ENCODE results near the gene SDHA. TPM values are rescaled to one million over a fixed set of nuclear protein-coding genes. Genes with fewer than 3 reads are reported as not detected.
A peak's percentile ranks its signal among the peaks of the same experiment; 100 is the strongest.
"Not testable (repeated sequence)": the region's sequence is repeated elsewhere in the genome, so short reads cannot be mapped to it uniquely, and the experiment has no call there.

SDHA gene
- 100 to 1,000 TPM; 130 to 137 TPM for total RNA-seq
- polyA plus RNA-seq: 100 to 1,000 TPM; 160 to 200 (median 165) TPM
- 17.6 to 42.3 (median 29.6) reads per million in 6 experiments for total RNA-seq

DNA sequence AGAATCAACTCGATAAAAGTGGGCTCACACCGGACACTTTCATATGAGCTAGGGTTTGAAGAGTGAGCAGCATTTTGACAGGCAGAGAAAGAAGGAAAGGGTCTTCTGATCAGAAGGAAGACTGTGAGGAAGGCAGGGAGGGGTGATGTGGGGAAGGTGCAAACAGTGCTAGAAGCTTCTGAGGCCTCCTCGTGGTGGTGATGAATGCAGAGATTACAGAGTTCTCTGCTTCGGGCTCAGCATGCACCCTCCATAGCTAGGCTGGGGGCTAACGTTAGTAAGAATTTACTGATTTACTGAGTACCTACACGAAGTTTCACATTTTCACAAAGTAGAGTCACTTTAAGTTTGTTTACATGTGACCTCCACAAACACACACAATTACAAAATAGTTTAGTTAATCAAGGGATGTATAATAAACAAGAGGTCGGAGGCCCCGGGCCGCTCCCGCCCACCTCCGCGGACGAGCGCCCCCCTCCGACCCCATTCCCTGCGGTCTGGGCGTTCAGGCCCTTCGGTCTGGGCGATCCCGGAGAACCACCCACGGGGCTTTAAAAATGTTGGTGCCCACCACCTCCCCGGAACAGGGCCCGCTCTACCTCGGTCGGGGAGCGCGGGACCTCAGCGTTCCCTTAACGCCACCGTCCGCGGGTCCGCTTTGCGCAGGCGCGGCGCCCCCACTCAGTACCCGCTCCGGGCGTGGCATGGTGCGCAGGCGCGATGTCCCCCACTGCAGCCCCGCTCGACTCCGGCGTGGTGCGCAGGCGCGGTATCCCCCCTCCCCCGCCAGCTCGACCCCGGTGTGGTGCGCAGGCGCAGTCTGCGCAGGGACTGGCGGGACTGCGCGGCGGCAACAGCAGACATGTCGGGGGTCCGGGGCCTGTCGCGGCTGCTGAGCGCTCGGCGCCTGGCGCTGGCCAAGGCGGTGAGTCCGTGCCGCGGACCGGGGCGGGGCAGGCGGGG lies at the start of gene SDHA, which contains the start of gene CCDC127:
TSS of gene SDHA (plus strand) at position 827 of the 963 bp plus-strand sequence. CDS start at position 863, 36 bp downstream.
TSS of gene CCDC127 (minus strand) at position 660 of the 963 bp plus-strand sequence. CDS start 1,304 bp downstream, outside the sequence.
- Mint-ChIP-seq H3K4me3 (peak within 1 kb of the TSS; percentile 90 to 97 (median 95)), H3K36me3 (peaks cover 0 to 31% (median 5%) of the 10 kb centered on the region in 3 donors), H3K27ac (peak within 1 kb of the TSS; percentile 86 to 98 (median 96)), H3K4me1 (peaks cover 17 to 64% (median 60%) of the 10 kb centered on the region in 4 donors)
- POLR2A ChIA-PET: interaction anchor here (0.5 to 3.6 kb wide), 17 partner anchors 11 to 1583 kb away, joined by 3 to 32 read pairs (median 3); partner anchors contain the start of genes BRD9, PDCD6 and TRIP13
- DNase-seq (peak; percentile 95 to 100 (median 99)), ATAC-seq (peak; percentile 86 to 89)
- not testable (repeated sequence) for H3K9me3 Mint-ChIP-seq, H3K27me3 Mint-ChIP-seq

DNA sequence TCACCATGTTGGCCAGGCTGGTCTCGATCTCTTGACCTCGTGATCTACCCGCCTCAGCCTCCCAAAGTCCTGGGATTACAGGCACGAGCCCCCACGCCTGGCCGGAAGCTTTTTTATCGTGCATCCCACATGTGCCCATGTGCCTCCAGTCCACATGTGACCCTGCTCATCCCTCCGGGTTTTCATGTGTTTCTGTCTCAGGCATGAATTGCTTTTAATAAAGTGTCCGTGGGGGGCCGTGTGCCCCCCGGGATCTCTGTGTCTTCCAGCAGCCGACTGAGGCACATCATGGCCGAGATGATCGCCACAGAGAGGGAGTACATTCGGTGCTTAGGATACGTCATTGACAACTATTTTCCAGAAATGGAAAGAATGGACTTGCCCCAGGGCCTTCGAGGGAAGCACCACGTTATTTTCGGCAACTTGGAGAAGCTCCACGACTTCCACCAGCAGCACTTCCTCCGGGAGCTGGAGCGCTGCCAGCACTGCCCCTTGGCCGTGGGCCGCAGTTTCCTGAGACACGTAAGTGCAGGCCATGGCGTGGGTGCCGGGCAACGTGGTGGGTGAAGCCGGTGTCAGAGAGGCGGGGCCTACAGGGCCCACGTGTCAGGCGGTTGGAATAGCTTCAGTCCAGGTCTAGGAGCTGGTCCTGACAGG lies 48.9 kb upstream of the SDHA start:
- Mint-ChIP-seq H3K27ac (no peak overlapping the region), H3K9me3 (no peaks in the 10 kb centered on the region), H3K27me3 (peaks cover 0 to 2% (median 0%) of the 10 kb centered on the region in 5 donors), H3K4me3 (no peak overlapping the region), H3K36me3 (no peaks in the 10 kb centered on the region), H3K4me1 (no peaks in the 10 kb centered on the region)
- DNase-seq: no peak
- POLR2A ChIA-PET: no interaction called here
- no peak for ATAC-seq

DNA sequence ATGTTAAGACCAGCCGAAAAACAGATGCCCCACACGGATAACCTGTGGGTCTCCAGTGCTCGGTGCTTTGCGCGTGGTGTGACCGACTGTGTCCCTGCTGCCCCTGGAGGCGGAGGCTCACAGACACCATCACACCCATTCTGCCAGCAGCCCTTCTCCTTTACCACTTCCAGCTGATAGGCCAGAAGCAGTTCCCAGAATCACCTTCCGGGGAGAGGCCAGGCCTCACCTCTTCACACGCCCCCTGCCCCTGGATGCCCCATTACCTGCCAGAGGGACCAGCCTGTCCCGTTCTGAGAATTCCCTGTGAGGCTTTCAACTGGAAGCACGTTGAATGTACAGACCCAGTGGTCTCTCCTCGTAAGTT lies 48.4 kb upstream of the SDHA start:
- H3K27ac Mint-ChIP-seq: no peak overlapping the region
- H3K36me3 Mint-ChIP-seq: no peaks in the 10 kb centered on the region
- POLR2A ChIA-PET: no interaction called here
- ATAC-seq: no peak
- no peak overlapping the region for H3K4me3 Mint-ChIP-seq
- H3K9me3 Mint-ChIP-seq: no peaks in the 10 kb centered on the region
- H3K27me3 Mint-ChIP-seq: peaks cover 0 to 2% (median 0%) of the 10 kb centered on the region in 5 donors
- H3K4me1 Mint-ChIP-seq: no peaks in the 10 kb centered on the region
- no peak for DNase-seq

DNA sequence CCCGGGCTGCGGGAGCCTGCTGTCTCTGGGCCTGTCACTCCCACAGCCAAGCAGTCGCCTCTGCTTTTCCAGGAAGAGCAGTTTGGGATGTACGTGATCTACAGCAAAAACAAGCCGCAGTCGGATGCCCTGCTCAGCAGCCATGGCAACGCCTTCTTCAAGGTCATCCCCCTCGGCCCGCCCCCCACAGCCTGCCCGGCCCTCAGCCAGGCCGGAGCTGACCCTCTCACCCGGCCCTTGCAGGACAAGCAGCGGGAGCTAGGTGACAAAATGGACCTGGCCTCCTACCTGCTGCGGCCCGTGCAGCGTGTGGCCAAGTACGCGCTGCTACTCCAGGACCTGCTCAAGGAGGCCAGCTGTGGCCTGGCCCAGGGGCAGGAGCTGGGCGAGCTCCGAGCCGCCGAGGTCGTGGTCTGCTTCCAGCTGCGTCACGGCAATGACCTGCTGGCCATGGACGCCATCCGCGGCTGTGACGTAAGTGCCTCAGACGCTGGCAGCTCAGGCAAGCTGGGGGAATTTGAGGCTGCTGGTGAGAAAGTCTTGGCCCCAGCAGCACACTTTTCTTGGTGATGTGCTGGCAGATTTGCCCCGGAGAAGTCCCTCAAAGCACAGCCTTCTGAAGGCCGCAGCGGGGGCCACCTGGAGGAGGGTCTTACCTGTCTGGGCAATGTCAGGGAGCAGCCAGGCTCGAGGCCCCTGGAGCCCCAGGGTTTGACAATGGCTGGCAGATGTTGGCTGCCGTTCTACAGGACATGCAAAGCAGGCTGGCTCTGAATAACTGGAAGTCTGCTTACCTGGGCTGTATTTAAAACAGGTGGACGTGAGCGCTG lies 46.9 kb upstream of the SDHA start:
- H3K27ac Mint-ChIP-seq: no peak overlapping the region
- POLR2A ChIA-PET: no interaction called here

DNA sequence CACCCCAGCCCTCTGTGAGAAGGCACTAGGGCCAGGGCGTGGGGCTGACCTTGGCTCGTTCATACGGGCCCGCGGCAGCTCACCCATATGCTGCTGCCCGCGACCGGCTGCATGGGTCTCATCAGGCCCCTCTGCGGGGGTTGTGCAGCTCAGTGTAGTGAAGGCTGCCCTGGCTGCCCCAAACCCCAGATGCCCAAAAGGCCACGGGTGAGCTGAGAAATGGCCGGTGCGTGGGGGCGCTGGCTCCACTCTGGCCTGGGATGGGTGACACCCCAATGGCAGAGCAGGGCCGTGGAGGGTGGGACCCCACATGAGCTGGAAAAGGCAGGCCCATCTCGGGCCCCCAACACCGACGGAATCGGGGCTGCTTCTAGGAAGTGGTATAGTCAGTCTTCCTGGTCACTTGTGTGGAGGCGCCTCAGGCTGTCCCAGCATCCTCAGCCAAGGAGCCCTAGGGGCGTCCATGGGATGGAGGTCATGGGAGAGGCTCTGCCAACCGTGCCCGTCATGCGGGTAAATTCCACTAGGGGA lies 46.3 kb upstream of the SDHA start:
- Mint-ChIP-seq H3K27me3 (peaks cover 0 to 2% (median 0%) of the 10 kb centered on the region in 5 donors), H3K9me3 (no peaks in the 10 kb centered on the region), H3K27ac (no peak overlapping the region), H3K36me3 (no peaks in the 10 kb centered on the region), H3K4me3 (no peak overlapping the region), H3K4me1 (no peaks in the 10 kb centered on the region)
- DNase-seq (no peak), ATAC-seq (no peak)
- POLR2A ChIA-PET: no interaction called here

More for the DNA sequence above, 46.9 kb upstream of the SDHA start:
- no peak overlapping the region for H3K4me3 Mint-ChIP-seq
- ATAC-seq: no peak
- DNase-seq: no peak
- H3K36me3 Mint-ChIP-seq: no peaks in the 10 kb centered on the region
- peaks cover 0 to 2% (median 0%) of the 10 kb centered on the region in 5 donors for H3K27me3 Mint-ChIP-seq
- no peaks in the 10 kb centered on the region for H3K9me3 Mint-ChIP-seq
- H3K4me1 Mint-ChIP-seq: no peaks in the 10 kb centered on the region

DNA sequence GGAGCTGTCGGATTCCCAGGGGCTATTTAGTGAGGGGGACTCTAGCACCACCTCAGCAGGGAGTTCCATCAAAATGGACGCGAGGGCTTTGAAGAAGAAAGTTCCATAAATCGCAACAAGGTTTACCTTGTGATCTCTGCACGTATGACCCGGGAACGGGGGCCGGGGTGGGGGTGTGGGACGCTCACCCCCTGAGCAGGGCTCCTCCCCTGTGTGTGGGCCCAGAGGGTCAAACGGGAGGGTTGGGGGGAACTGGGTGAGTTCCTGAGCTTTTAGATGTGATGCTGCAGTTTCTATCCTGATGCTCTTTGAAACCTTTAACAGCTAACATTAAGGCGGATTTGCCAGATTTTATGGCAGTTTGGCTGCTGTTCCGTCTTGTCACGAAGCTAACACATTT lies 45.7 kb upstream of the SDHA start:
- H3K27ac Mint-ChIP-seq: peak overlapping the region in 1 of 10 donors; percentile 36
- H3K4me3 Mint-ChIP-seq: no peak overlapping the region
- POLR2A ChIA-PET: no interaction called here
- peaks cover 0 to 2% (median 0%) of the 10 kb centered on the region in 5 donors for H3K27me3 Mint-ChIP-seq
- no peaks in the 10 kb centered on the region for H3K4me1 Mint-ChIP-seq
- ATAC-seq (no peak), DNase-seq (no peak)
- H3K9me3 Mint-ChIP-seq: no peaks in the 10 kb centered on the region
- no peaks in the 10 kb centered on the region for H3K36me3 Mint-ChIP-seq

DNA sequence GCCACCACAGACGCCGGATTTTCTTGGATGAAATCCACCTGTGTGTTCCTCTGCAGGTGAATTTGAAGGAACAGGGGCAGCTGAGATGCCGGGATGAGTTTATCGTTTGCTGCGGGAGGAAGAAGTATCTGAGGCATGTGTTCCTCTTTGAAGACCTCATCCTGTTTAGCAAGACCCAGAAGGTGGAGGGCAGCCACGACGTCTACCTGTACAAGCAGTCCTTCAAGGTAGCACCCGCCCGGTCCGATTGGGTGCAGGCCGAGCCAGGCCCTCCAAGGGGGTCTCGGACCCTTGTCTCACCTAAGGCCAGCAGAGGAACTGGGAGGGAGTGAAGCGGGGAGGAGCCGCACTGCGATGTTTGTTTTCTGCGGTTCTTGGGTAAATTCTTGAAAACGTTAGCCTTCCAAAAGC lies 45.3 kb upstream of the SDHA start:
- no peak overlapping the region for H3K4me3 Mint-ChIP-seq
- POLR2A ChIA-PET: no interaction called here
- H3K36me3 Mint-ChIP-seq: no peaks in the 10 kb centered on the region
- ATAC-seq (no peak), DNase-seq (no peak)
- H3K27ac Mint-ChIP-seq: peak overlapping the region in 1 of 10 donors; percentile 36
- H3K9me3 Mint-ChIP-seq: no peaks in the 10 kb centered on the region
- no peaks in the 10 kb centered on the region for H3K4me1 Mint-ChIP-seq
- peaks cover 0 to 2% (median 0%) of the 10 kb centered on the region in 5 donors for H3K27me3 Mint-ChIP-seq

DNA sequence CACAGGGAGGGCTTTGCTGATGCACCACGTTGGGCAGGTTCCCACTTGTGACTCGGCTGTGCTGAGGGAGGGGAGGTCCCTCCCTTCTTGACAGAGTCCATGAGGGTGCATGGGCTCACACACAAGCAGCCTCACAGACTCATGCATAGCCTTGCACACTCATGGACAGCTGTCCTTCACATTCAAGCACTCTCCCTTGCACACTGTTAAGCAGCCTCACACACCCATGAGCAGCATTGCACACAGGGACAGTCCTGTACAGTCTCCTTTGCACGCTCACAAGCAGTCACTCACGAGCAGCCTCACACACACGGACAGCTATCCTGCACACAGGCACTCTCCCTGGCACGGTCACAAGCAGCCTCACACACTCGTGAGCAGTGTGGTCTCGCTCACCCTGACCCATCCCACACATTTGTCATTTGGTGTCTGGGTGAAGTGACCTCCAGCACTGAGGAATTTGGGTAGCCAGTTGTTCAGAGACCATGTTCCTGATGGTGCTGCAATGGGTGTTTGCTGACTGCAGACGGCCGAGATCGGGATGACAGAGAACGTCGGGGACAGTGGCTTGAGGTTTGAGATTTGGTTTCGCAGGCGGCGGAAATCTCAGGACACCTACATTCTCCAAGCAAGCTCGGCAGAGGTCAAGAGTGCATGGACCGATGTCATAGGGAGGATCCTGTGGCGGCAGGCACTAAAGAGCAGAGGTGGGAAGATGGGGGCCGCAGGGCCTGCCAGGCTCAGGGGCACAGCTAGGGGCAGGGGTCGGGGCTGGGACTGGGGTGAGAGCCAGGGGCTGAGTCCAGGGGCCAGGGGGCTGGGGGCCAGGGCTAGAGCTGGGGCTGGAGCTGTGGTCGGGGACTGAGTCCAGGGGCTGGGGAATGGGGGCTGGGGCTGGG lies 44.5 kb upstream of the SDHA start:
- no peak for ATAC-seq
- H3K9me3 Mint-ChIP-seq: no peaks in the 10 kb centered on the region

DNA sequence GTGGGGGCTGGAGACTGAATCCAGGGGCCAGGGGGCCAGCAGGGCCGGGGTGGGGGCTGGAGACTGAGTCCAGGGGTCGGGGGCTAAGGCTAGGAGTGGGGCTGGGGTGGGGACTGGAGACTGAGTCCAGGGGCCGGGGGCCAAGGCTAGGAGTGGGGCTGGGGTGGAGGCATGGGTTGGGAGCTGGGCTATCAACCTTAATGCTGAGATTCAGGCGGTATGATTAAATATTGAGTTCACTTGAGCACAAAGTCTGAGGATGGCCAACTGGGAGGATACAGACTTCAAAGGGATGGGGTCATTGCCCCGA lies 43.9 kb upstream of the SDHA start:
- no peaks in the 10 kb centered on the region for H3K36me3 Mint-ChIP-seq
- POLR2A ChIA-PET: no interaction called here
- ATAC-seq: no peak

More for the DNA sequence above, 44.5 kb upstream of the SDHA start:
- H3K4me3 Mint-ChIP-seq: no peak overlapping the region
- H3K4me1 Mint-ChIP-seq: no peaks in the 10 kb centered on the region
- POLR2A ChIA-PET: no interaction called here
- no peaks in the 10 kb centered on the region for H3K36me3 Mint-ChIP-seq
- peaks cover 0 to 2% (median 0%) of the 10 kb centered on the region in 5 donors for H3K27me3 Mint-ChIP-seq
- no peak overlapping the region for H3K27ac Mint-ChIP-seq
- no peak for DNase-seq

DNA sequence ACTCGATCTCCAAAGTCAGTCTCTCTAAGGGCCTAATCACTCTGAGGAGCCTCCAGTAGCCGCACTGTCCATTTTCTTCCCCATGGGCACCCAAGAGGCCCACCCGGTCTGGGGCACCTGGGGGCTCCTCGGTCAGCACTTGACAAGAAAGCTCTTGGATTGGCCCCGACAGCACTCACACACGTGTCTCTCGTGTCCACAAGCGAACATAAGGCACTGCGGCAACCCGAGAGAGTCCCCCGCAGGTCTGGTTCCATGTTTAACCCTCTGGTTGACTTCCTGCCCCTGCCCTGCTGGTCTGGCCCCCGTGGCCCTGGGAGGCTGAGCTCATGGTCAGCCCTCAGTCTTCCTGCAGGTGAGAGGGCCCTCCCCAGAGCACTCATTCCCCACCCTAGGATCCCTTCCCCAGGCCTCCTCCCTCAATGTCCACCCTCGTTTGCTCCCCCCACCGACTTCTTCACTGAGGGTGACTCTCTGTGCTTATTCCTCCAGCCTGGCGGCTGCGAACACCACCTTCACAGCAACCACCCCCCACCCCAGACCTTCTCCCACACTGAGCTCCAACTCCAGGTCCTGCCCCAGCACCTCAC lies 43.1 kb upstream of the SDHA start:
- Mint-ChIP-seq H3K4me1 (no peaks in the 10 kb centered on the region), H3K9me3 (no peaks in the 10 kb centered on the region), H3K27me3 (peaks cover 0 to 2% (median 0%) of the 10 kb centered on the region in 5 donors), H3K36me3 (no peaks in the 10 kb centered on the region), H3K27ac (no peak overlapping the region), H3K4me3 (no peak overlapping the region)
- ATAC-seq: no peak
- no peak for DNase-seq
- POLR2A ChIA-PET: no interaction called here

More for the DNA sequence above, 43.9 kb upstream of the SDHA start:
- Mint-ChIP-seq H3K27ac (no peak overlapping the region), H3K4me3 (no peak overlapping the region), H3K9me3 (no peaks in the 10 kb centered on the region), H3K4me1 (no peaks in the 10 kb centered on the region), H3K27me3 (peaks cover 0 to 2% (median 0%) of the 10 kb centered on the region in 5 donors)
- DNase-seq: no peak

DNA sequence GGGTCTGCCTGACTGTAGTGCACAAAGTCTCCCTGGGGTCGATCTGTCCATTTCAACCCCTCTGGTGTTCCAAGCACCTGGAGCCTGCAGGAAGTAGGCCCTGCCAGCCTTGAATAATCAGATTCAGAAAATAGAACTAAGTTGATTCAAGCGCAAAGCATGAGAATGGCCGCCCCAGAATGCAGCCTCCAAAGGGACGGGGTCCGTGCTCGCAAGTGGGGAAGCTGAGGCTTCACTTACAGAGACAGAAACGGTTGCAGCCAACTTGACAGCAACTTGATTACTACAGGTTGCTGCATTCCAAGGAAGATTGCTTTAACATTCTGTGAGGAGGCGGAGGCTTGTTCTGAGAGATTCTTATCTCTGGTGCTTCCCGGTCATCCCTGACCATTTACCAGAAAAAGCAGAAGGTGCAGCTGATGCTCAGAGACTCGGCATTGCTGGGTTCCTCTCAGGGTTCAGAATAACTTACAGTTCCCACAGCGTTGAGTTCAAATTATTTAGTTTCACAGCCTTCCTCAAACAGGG lies 41.8 kb upstream of the SDHA start:
- no peak for ATAC-seq
- Mint-ChIP-seq H3K4me3 (no peak overlapping the region), H3K36me3 (no peaks in the 10 kb centered on the region), H3K9me3 (no peaks in the 10 kb centered on the region), H3K27me3 (peaks cover 0 to 9% (median 3%) of the 10 kb centered on the region in 5 donors), H3K27ac (no peak overlapping the region), H3K4me1 (no peaks in the 10 kb centered on the region)
- POLR2A ChIA-PET: no interaction called here
- DNase-seq: no peak
